Tibial nerve (tissue), 4 donors: ENCODE data around the gene OSBPL9. TPM values are rescaled to one million over a fixed set of nuclear protein-coding genes. Genes with fewer than 3 reads are reported as not detected.

Experiments
- DNase-seq, 2 donors: peaks; one replicate each; pipeline ENCODE4 v3.0.0-alpha.2; 2019; ENCODE audit warnings: low spot score in 2 of 2
- H3K27ac ChIP-seq, 4 donors: fragments of 200-600 bp; sonication (generic) in 3 of 4; one replicate each; pipeline ENCODE4 v1.5.1; 2017 to 2019; ENCODE audit warnings: mild to moderate bottlenecking in 1 of 4
- H3K27me3 ChIP-seq, 2 donors: fragments of 200-600 bp; sonication (generic) in 1 of 2; one replicate each; pipeline versions ENCODE4 v1.5.1 to v1.6.0; 2017 to 2019
- H3K36me3 ChIP-seq, 3 donors: fragments of 200-600 bp; sonication (generic); one replicate each; pipeline ENCODE4 v1.5.1; 2018 to 2019
- H3K4me1 ChIP-seq, 4 donors: fragments of 200-600 bp; sonication (generic) in 3 of 4; one replicate each; pipeline ENCODE4 v1.5.1; 2017 to 2019
- H3K4me3 ChIP-seq, 4 donors: fragments of 200-600 bp; sonication (generic) in 3 of 4; one replicate each; pipeline ENCODE4 v1.5.1; 2017 to 2019; ENCODE audit warnings: mild to moderate bottlenecking in 1 of 4, moderate library complexity in 1 of 4
- H3K9me3 ChIP-seq, 4 donors: fragments of 200-600 bp; sonication (generic) in 3 of 4; one replicate each; pipeline ENCODE4 v1.5.1; 2017 to 2019
- CTCF ChIP-seq, 5 experiments: fragments of 200-600 bp in 3 of 5; fragments of 450-650 bp in 2 of 5; sonication (generic) in 3 of 5; IDR thresholded peaks; one replicate each; pipeline ENCODE4 v1.5.1; 2016 to 2019; ENCODE audit warnings: antibody characterized with exemption in 5 of 5, mild to moderate bottlenecking in 3 of 5, moderate library complexity in 2 of 5
- EP300 ChIP-seq, 2 donors: sonication (generic); formaldehyde crosslinking; IDR thresholded peaks; one replicate each; pipeline ENCODE4 v1.6.1; 2017; ENCODE audit warnings: antibody characterized with exemption in 2 of 2, mild to moderate bottlenecking in 1 of 2
- POLR2A ChIP-seq, 2 donors: fragments of 450-650 bp; IDR thresholded peaks; one replicate each; pipeline ENCODE4 v1.6.1; 2017; ENCODE audit warnings: antibody characterized with exemption in 2 of 2, mild to moderate bottlenecking in 2 of 2, moderate library complexity in 2 of 2
- WGBS, 2 donors: methylation state at CpG; one replicate each; pipeline ENCODE4 v1.1.5; 2018; 5-methylcytosine and 5-hydroxymethylcytosine counted together
- total RNA-seq, 4 donors: library from RNA; depleted of rRNA; stranded (reverse); fragments of >200 nt; gene quantifications; one replicate each; pipeline ENCODE4 v1.1.0, GENCODE V29; 2016

The OSBPL9 gene
- total RNA-seq, 4 donors from 2014 or later = 86.1 to 132 (median 96.9) TPM

GRCh38 chr1:51663721-51664120 is 46.8 kb downstream of the OSBPL9 start:
- Histone ChIP-seq H3K36me3 (no peaks in the 10 kb centered on the region), H3K4me3 (no peak overlapping the region), H3K4me1 (peaks cover 0 to 61% (median 7%) of the 10 kb centered on the region in 4 donors), H3K9me3 (no peaks in the 10 kb centered on the region), H3K27ac (no peak overlapping the region), H3K27me3 (no peaks in the 10 kb centered on the region)
- 89 to 94% methylated on average over 2 of the region's 2 CpGs for WGBS, 2 donors
- TF ChIP-seq EP300 (IDR thresholded peaks at IDR 0.05) (no peak), CTCF (IDR thresholded peaks at IDR 0.05) (no peak), POLR2A (IDR thresholded peaks at IDR 0.05) (no peak)
- DNase-seq = no peak

GRCh38 chr1:51664421-51665240 is 47.7 kb downstream of the OSBPL9 start:
- Histone ChIP-seq H3K27me3 (no peaks in the 10 kb centered on the region), H3K4me1 (peaks cover 0 to 62% (median 9%) of the 10 kb centered on the region in 4 donors), H3K9me3 (no peaks in the 10 kb centered on the region), H3K27ac (no peak overlapping the region), H3K4me3 (no peak overlapping the region), H3K36me3 (no peaks in the 10 kb centered on the region)
- WGBS, 2 donors = 93 to 95% methylated on average over 6 of the region's 6 CpGs
- TF ChIP-seq CTCF (IDR thresholded peaks at IDR 0.05) = no peak
- TF ChIP-seq EP300 (IDR thresholded peaks at IDR 0.05) = no peak
- TF ChIP-seq POLR2A (IDR thresholded peaks at IDR 0.05) = no peak
- DNase-seq = no peak

- DNase-seq = no peak
- WGBS, 2 donors = 74 to 75% methylated on average over 2 of the region's 2 CpGs
- Histone ChIP-seq H3K36me3 (no peaks in the 10 kb centered on the region), H3K27me3 (no peaks in the 10 kb centered on the region), H3K9me3 (no peaks in the 10 kb centered on the region), H3K4me1 (peaks cover 0 to 55% (median 12%) of the 10 kb centered on the region in 4 donors), H3K4me3 (no peak overlapping the region), H3K27ac (peak overlapping the region in 1 of 4 donors; percentile 41)
- TF ChIP-seq POLR2A (IDR thresholded peaks at IDR 0.05) (no peak), EP300 (IDR thresholded peaks at IDR 0.05) (peak in 1 of 2 donors; percentile 45)
Measured at GRCh38 chr1:51666478-51666877, 49.6 kb downstream of the OSBPL9 start.

- no peak for TF ChIP-seq CTCF (IDR thresholded peaks at IDR 0.05)
- TF ChIP-seq EP300 (IDR thresholded peaks at IDR 0.05) = no peak
- no peak for TF ChIP-seq POLR2A (IDR thresholded peaks at IDR 0.05)
- Histone ChIP-seq H3K4me1 (peaks cover 0 to 52% (median 12%) of the 10 kb centered on the region in 4 donors), H3K36me3 (no peaks in the 10 kb centered on the region), H3K27me3 (no peaks in the 10 kb centered on the region), H3K9me3 (no peaks in the 10 kb centered on the region), H3K4me3 (no peak overlapping the region), H3K27ac (no peak overlapping the region)
- DNase-seq = no peak
- 91 to 93% methylated on average over 2 of the region's 2 CpGs for WGBS, 2 donors
Measured at GRCh38 chr1:51667561-51667960, 50.7 kb downstream of the OSBPL9 start.

- Histone ChIP-seq H3K4me3 (no peak overlapping the region), H3K27ac (no peak overlapping the region), H3K27me3 (no peaks in the 10 kb centered on the region), H3K36me3 (no peaks in the 10 kb centered on the region), H3K4me1 (peaks cover 0 to 55% (median 15%) of the 10 kb centered on the region in 4 donors), H3K9me3 (no peaks in the 10 kb centered on the region)
- no peak for TF ChIP-seq EP300 (IDR thresholded peaks at IDR 0.05)
- TF ChIP-seq POLR2A (IDR thresholded peaks at IDR 0.05) = no peak
- TF ChIP-seq CTCF (IDR thresholded peaks at IDR 0.05) = no peak
- DNase-seq = no peak
- 63 to 65% methylated on average over 4 of the region's 4 CpGs for WGBS, 2 donors
Measured at GRCh38 chr1:51669272-51669671, 52.4 kb downstream of the OSBPL9 start.
